ENCODE results near the gene SOX3. TPM values are rescaled to one million over a fixed set of nuclear protein-coding genes. Genes with fewer than 3 reads are reported as not detected.

The SOX3 gene
- total RNA-seq, 1 experiment from 2014 or later, result not detected

DNA sequence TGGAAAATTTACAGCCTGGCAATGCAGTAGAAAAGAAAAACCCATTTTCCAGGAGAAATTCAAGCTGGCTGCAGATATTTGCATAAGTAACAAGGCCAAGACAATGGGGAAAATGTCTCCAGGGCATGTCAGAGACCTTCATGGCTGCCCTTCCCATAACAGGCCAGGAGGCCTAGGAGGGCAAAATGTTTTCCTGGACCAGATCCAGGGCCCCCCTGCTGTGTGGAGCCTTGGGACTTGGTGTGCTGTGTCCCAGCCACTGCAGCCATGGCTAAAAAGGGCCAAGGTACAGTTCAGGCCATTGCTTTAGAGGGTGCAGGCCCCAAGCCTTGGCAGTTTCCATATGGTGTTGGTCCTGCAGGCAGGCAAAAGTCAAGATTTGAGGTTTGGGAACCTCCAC lies 29.8 kb downstream of the SOX3 start:
- ChIA-PET POLR2A (no interaction called here), CTCF (no interaction called here)
- no peak overlapping the region for H3K27ac Mint-ChIP-seq (ENCODE audit: low read depth, unreplicated experiment)
- H3K4me1 Mint-ChIP-seq (ENCODE audit: insufficient read depth, unreplicated experiment), result no peaks in the 10 kb centered on the region
- H3K9me3 Mint-ChIP-seq (ENCODE audit: unreplicated experiment), result peaks cover 15% of the 10 kb centered on the region
- no peak overlapping the region for H3K4me3 Mint-ChIP-seq (ENCODE audit: unreplicated experiment)
- no peak for DNase-seq (ENCODE audit: unreplicated experiment)
- no TSS peak for BruUV-seq (replicated peaks)
- no peaks in the 10 kb centered on the region for H3K36me3 Mint-ChIP-seq (ENCODE audit: insufficient read depth, unreplicated experiment)
- no peaks in the 10 kb centered on the region for H3K27me3 Mint-ChIP-seq (ENCODE audit: insufficient read depth, unreplicated experiment)
- intact Hi-C loops (cut with micrococcal nuclease), result no loop called here
- TF ChIP-seq, protein P1, sequence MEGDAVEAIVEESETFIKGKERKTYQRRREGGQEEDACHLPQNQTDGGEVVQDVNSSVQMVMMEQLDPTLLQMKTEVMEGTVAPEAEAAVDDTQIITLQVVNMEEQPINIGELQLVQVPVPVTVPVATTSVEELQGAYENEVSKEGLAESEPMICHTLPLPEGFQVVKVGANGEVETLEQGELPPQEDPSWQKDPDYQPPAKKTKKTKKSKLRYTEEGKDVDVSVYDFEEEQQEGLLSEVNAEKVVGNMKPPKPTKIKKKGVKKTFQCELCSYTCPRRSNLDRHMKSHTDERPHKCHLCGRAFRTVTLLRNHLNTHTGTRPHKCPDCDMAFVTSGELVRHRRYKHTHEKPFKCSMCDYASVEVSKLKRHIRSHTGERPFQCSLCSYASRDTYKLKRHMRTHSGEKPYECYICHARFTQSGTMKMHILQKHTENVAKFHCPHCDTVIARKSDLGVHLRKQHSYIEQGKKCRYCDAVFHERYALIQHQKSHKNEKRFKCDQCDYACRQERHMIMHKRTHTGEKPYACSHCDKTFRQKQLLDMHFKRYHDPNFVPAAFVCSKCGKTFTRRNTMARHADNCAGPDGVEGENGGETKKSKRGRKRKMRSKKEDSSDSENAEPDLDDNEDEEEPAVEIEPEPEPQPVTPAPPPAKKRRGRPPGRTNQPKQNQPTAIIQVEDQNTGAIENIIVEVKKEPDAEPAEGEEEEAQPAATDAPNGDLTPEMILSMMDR (IDR thresholded peaks at IDR 0.05; ENCODE audit: unreplicated experiment), result no peak

DNA sequence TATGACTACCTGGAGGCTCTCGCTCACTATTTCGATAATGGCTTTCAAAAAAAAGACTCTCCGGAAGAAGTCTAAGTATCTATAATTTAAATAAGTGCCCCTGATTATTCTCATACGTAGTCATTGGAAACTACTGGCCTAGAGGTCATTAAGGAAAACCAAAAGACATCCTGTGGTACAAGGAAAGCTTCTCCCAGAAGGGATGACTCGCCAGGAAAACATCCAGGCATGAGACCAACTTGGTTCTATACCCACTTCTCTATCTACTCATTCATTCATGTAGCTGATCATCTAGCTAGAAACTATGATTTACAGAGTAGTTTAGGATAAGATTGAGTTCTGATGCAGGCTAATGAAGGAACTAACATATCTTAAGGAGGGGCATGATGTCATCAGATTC lies 37.7 kb downstream of the SOX3 start:
- DNase-seq (ENCODE audit: unreplicated experiment), result peak; percentile 30
- H3K36me3 Mint-ChIP-seq (ENCODE audit: insufficient read depth, unreplicated experiment), result no peaks in the 10 kb centered on the region

More for the DNA sequence above, 37.7 kb downstream of the SOX3 start:
- Mint-ChIP-seq H3K27me3 (ENCODE audit: insufficient read depth, unreplicated experiment) (peaks cover 19% of the 10 kb centered on the region), H3K4me1 (ENCODE audit: insufficient read depth, unreplicated experiment) (peaks cover 4% of the 10 kb centered on the region), H3K9me3 (ENCODE audit: unreplicated experiment) (no peaks in the 10 kb centered on the region), H3K4me3 (ENCODE audit: unreplicated experiment) (no peak overlapping the region), H3K27ac (ENCODE audit: low read depth, unreplicated experiment) (no peak overlapping the region)
- BruUV-seq (replicated peaks), result no TSS peak
- intact Hi-C loops (cut with micrococcal nuclease), result no loop called here
- TF ChIP-seq, protein P1 (IDR thresholded peaks at IDR 0.05; ENCODE audit: unreplicated experiment), result no peak
- POLR2A ChIA-PET, result no interaction called here
- CTCF ChIA-PET, result no interaction called here

Other genes starting within 250 kb of the SOX3 start
- 7.4 and 16.9 TPM in 2 replicates for gene LINC00632, start 204.7 kb upstream of the SOX3 start, total RNA-seq (2022)

Measured in MCF 10A (cell line).